ENCODE results near the gene PTGER2. TPM values are rescaled to one million over a fixed set of nuclear protein-coding genes. Genes with fewer than 3 reads are reported as not detected.

Gene PTGER2
- total RNA-seq, 1 donor from 2014 or later: 0.65 TPM

- DNase-seq (no peak), ATAC-seq (ENCODE audit: poor library complexity) (no peak)
Measured at GRCh38 chr14:52355526-52355925, 41.4 kb downstream of the PTGER2 start.

GRCh38 chr14:52356025-52356424 lies 41.9 kb downstream of the PTGER2 start:
- intact Hi-C loops (cut with DNase I): no loop called here
- DNase-seq (no peak), ATAC-seq (ENCODE audit: poor library complexity) (no peak)

More at GRCh38 chr14:52355526-52355925, 41.4 kb downstream of the PTGER2 start:
- intact Hi-C loops (cut with DNase I): no loop called here

GRCh38 chr14:52360831-52361230 lies 46.7 kb downstream of the PTGER2 start:
- no peak for DNase-seq
- intact Hi-C loops (cut with DNase I): no loop called here
- peak; percentile 51 for ATAC-seq (ENCODE audit: poor library complexity)

- no peak for DNase-seq
- intact Hi-C loops (cut with DNase I): no loop called here
- ATAC-seq (ENCODE audit: poor library complexity): no peak
Measured at GRCh38 chr14:52363041-52363704, 49.1 kb downstream of the PTGER2 start.

- DNase-seq: no peak
- intact Hi-C loops (cut with DNase I): no loop called here
- no peak for ATAC-seq (ENCODE audit: poor library complexity)
Measured at GRCh38 chr14:52363961-52364360, 49.8 kb downstream of the PTGER2 start.

- DNase-seq: no peak
- no peak for ATAC-seq (ENCODE audit: poor library complexity)
- intact Hi-C loops (cut with DNase I): no loop called here
Measured at GRCh38 chr14:52365071-52365470, 51.0 kb downstream of the PTGER2 start.

GRCh38 chr14:52366796-52367315 lies 52.7 kb downstream of the PTGER2 start:
- intact Hi-C loops (cut with DNase I): no loop called here

GRCh38 chr14:52369305-52369801 lies 55.2 kb downstream of the PTGER2 start:
- ATAC-seq (ENCODE audit: poor library complexity): peak; percentile 43
- DNase-seq: peak; percentile 45
- intact Hi-C loops (cut with DNase I): no loop called here

More at GRCh38 chr14:52366796-52367315, 52.7 kb downstream of the PTGER2 start:
- DNase-seq (no peak), ATAC-seq (ENCODE audit: poor library complexity) (no peak)

GRCh38 chr14:52370406-52370935 lies 56.4 kb downstream of the PTGER2 start:
- DNase-seq (no peak), ATAC-seq (ENCODE audit: poor library complexity) (no peak)
- intact Hi-C loops (cut with DNase I): no loop called here

GRCh38 chr14:52377940-52378339 lies 63.8 kb downstream of the PTGER2 start:
- DNase-seq (no peak), ATAC-seq (ENCODE audit: poor library complexity) (no peak)
- intact Hi-C loops (cut with DNase I): no loop called here

Other genes with a start within 250 kb of the PTGER2 start
- gene NID2, start 245.3 kb upstream of the PTGER2 start, total RNA-seq: 39.5 TPM
- 0.89 TPM for gene PTGDR, start 46.6 kb upstream of the PTGER2 start, total RNA-seq
- gene TXNDC16, start 238.2 kb downstream of the PTGER2 start, total RNA-seq: 3.1 TPM
- 0.65 TPM for gene GPR137C, start 238.5 kb downstream of the PTGER2 start, total RNA-seq